ENCODE measurements around the gene SZT2.

DNA sequence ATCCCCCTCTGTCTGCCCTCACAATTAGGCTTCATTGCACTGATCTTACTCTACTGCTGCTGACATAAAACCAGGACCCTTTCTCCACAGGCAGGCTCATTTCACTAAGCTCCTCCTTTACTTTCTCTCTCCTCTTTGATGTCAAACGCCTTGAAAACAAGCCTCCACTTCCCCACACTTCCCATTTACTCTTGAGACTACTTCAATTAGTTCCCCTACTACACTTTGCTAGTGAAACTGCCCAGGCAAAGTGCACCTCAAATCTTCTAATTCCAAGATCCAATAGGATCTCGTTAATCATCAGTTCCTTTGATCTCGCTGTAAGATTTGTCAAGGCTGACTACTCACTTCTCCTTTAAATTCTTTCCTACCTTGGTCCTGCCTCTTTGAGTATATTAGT lies 36.8 kb upstream of the SZT2 start:
- TF ChIP-seq, protein P1, sequence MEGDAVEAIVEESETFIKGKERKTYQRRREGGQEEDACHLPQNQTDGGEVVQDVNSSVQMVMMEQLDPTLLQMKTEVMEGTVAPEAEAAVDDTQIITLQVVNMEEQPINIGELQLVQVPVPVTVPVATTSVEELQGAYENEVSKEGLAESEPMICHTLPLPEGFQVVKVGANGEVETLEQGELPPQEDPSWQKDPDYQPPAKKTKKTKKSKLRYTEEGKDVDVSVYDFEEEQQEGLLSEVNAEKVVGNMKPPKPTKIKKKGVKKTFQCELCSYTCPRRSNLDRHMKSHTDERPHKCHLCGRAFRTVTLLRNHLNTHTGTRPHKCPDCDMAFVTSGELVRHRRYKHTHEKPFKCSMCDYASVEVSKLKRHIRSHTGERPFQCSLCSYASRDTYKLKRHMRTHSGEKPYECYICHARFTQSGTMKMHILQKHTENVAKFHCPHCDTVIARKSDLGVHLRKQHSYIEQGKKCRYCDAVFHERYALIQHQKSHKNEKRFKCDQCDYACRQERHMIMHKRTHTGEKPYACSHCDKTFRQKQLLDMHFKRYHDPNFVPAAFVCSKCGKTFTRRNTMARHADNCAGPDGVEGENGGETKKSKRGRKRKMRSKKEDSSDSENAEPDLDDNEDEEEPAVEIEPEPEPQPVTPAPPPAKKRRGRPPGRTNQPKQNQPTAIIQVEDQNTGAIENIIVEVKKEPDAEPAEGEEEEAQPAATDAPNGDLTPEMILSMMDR (conservative IDR thresholded peaks at IDR 0.05 in 1 of 2, IDR thresholded peaks at IDR 0.05 in 1 of 2; ENCODE audit: extremely low read depth in 1 of 2, insufficient read depth in 1 of 2, low read depth in 1 of 2, low read length in 2 of 2) = no peak
- no peak for TF ChIP-seq EZH2 (IDR thresholded peaks at IDR 0.05; ENCODE audit: borderline replicate concordance, low read length)

Measured in mammary epithelial cell (primary cell).